Fibroblast of pulmonary artery (primary cell): ENCODE data around the gene DDX20.
"Not testable (repeated sequence)": the region's sequence is repeated elsewhere in the genome, so short reads cannot be mapped to it uniquely, and the experiment has no call there.

Experiments used
- DNase-seq: peaks from one replicate; pipeline ENCODE4 v3.0.0-alpha.2; 2010; ENCODE audit warnings: low read depth
- H3K4me3 ChIP-seq: replicated peaks from 2 replicates; pipeline ENCODE4 v1.5.1; 2011; ENCODE audit warnings: low read depth, mild to moderate bottlenecking, control low read depth, low read length, moderate library complexity
- CTCF ChIP-seq: IDR thresholded peaks from 2 replicates; pipeline ENCODE4 v1.5.1; 2011; ENCODE audit warnings: mild to moderate bottlenecking, control low read depth, low read length, inconsistent platforms; ENCODE audit errors: missing control alignments

Gene DDX20

DNA sequence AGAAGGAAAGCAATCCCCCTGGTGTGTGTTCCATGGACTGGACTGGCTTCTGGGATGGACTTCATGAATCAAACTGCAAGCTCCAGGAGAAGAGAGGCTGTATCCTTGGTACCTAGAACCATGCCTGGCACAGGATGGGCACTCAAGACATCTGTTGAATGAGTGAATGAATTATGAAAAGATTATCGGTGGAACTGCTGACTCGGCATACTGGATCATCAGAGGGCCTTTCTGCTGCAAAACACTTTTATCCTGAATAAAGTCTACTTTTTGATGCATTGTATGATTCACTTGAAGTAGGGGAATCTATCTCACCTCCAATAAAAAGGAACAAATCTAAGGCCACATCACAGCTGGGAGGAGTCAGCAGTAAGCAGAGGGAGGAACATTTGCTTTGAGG lies 42.9 kb downstream of the DDX20 start:
- no peak for TF ChIP-seq CTCF
- no peak for DNase-seq
- H3K4me3 ChIP-seq: no peak overlapping the region

DNA sequence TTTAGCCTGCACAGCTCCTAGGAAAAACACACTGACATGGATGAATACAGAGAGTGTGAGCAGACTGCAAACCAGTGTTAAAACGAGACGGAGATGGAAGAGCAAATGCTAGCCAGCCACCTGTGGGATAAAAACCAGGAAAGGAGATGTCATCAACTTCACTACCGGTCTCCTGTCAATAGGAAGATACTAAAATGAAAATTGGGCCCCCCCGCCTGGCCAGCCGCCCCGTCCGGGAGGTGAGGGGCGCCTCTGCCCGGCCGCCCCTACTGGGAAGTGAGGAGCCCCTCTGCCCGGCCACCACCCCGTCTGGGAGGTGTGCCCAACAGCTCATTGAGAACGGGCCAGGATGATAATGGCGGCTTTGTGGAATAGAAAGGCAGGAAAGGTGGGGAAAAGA lies 44.0 kb downstream of the DDX20 start:
- H3K4me3 ChIP-seq, DNase-seq: not testable (repeated sequence)

GRCh38 chr1:111801071-111801850 lies 45.6 kb downstream of the DDX20 start:
- DNase-seq: no peak
- no peak for TF ChIP-seq CTCF
- H3K4me3 ChIP-seq: no peak overlapping the region

- no peak for TF ChIP-seq CTCF
- H3K4me3 ChIP-seq: no peak overlapping the region
- DNase-seq: no peak
Observed at GRCh38 chr1:111802110-111802509, 46.4 kb downstream of the DDX20 start.

DNA sequence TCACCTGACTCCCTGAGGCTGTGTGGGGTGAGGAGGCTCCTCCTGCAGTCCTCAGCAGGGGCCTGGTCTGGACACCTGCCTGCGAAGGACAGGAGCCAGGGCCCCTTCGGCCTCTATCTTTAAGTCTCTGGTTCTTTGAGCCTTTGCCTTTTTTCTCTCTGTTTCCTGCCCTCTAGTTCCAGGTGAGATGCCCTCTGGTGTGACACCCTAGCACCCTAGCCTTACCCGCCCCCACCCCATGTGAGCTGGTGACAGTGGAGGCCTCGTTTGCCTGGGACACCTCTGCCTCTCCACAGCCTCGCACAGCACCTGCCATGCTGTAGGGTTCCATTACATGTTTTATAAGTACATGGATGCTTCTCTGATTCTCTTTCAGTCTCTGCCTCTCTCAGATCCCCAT lies 47.3 kb downstream of the DDX20 start:
- no peak for DNase-seq
- no peak overlapping the region for H3K4me3 ChIP-seq
- TF ChIP-seq CTCF: no peak

DNA sequence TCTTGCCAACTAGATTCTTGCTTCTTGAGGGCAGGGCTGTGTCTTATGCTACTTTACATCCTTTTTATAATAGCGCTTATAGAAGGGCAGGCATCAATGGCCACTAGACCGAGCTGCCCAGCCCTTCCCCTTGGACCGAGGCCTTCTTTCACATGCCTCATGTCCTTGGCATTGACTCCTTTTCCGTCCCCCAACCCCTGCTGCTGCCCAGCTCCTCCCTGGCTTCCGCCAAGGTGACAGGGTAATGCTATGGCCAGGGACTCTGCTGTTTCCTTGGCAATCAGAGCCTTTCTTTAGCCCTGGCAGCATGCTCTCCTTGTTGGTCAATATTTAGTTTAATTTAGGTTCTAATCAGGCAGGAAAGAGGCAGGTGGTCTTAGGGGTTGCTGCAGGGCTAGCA lies 48.2 kb downstream of the DDX20 start:
- no peak for TF ChIP-seq CTCF
- no peak overlapping the region for H3K4me3 ChIP-seq
- DNase-seq: no peak

GRCh38 chr1:111804776-111805175 lies 49.1 kb downstream of the DDX20 start:
- H3K4me3 ChIP-seq: no peak overlapping the region
- TF ChIP-seq CTCF: no peak
- DNase-seq: no peak
